ENCODE data around the gene UNC13B. TPM values are rescaled to one million over a fixed set of nuclear protein-coding genes. Genes with fewer than 3 reads are reported as not detected.
A peak's percentile ranks its signal among the peaks of the same experiment; 100 is the strongest.

Gene UNC13B
- total RNA-seq, 4 donors from 2014 or later: 19.1 to 46.9 (median 35.1) TPM

- intact Hi-C loops (cut with DNase I): no loop called here
- no peak overlapping the region for H3K27ac ChIP-seq
- H3K9me3 ChIP-seq: no peaks in the 10 kb centered on the region
- no peaks in the 10 kb centered on the region for H3K4me1 ChIP-seq
- H3K27me3 ChIP-seq: no peaks in the 10 kb centered on the region
- no peak for DNase-seq
- no peak overlapping the region for H3K4me3 ChIP-seq (replicated peaks in 1 of 3)
- no peaks in the 10 kb centered on the region for H3K36me3 ChIP-seq
- 68 to 85% methylated on average over 1 of the region's 1 CpG for WGBS, 2 donors
- TF ChIP-seq CTCF (IDR thresholded peaks at IDR 0.05): no peak
- TF ChIP-seq POLR2A (IDR thresholded peaks at IDR 0.05): no peak
These were observed 275.1 kb downstream of the UNC13B start for GRCh38 chr9:35436933-35437332.

GRCh38 chr9:35446012-35446411, 284.2 kb downstream of the UNC13B start:
- H3K4me1 ChIP-seq: no peaks in the 10 kb centered on the region
- intact Hi-C loops (cut with DNase I): no loop called here
- WGBS, 2 donors: 94% methylated on average over 3 of the region's 3 CpGs

GRCh38 chr9:35448496-35448895, 286.7 kb downstream of the UNC13B start:
- 76 to 86% methylated on average over 1 of the region's 1 CpG for WGBS, 2 donors
- no peak for DNase-seq
- no peaks in the 10 kb centered on the region for H3K9me3 ChIP-seq
- intact Hi-C loops (cut with DNase I): no loop called here
- no peak overlapping the region for H3K4me3 ChIP-seq (replicated peaks in 1 of 3)
- H3K27me3 ChIP-seq: no peaks in the 10 kb centered on the region
- no peaks in the 10 kb centered on the region for H3K36me3 ChIP-seq
- TF ChIP-seq CTCF (IDR thresholded peaks at IDR 0.05): no peak
- TF ChIP-seq POLR2A (IDR thresholded peaks at IDR 0.05): no peak
- no peak overlapping the region for H3K27ac ChIP-seq
- H3K4me1 ChIP-seq: no peaks in the 10 kb centered on the region

More at GRCh38 chr9:35446012-35446411, 284.2 kb downstream of the UNC13B start:
- no peak for DNase-seq
- TF ChIP-seq POLR2A (IDR thresholded peaks at IDR 0.05): no peak
- TF ChIP-seq CTCF (IDR thresholded peaks at IDR 0.05): no peak
- no peak overlapping the region for H3K4me3 ChIP-seq (replicated peaks in 1 of 3)
- no peak overlapping the region for H3K27ac ChIP-seq
- H3K36me3 ChIP-seq: no peaks in the 10 kb centered on the region
- no peaks in the 10 kb centered on the region for H3K9me3 ChIP-seq
- no peaks in the 10 kb centered on the region for H3K27me3 ChIP-seq

GRCh38 chr9:35452481-35452880, 290.7 kb downstream of the UNC13B start:
- Histone ChIP-seq H3K36me3 (no peaks in the 10 kb centered on the region), H3K27me3 (no peaks in the 10 kb centered on the region), H3K27ac (no peak overlapping the region), H3K9me3 (no peaks in the 10 kb centered on the region), H3K4me3 (replicated peaks in 1 of 3) (no peak overlapping the region), H3K4me1 (no peaks in the 10 kb centered on the region)
- intact Hi-C loops (cut with DNase I): no loop called here
- no peak for DNase-seq
- TF ChIP-seq POLR2A (IDR thresholded peaks at IDR 0.05) (no peak), CTCF (IDR thresholded peaks at IDR 0.05) (no peak)
- 95 to 100% methylated on average over 2 of the region's 2 CpGs for WGBS, 2 donors

GRCh38 chr9:35453786-35454185, 292.0 kb downstream of the UNC13B start:
- no peaks in the 10 kb centered on the region for H3K9me3 ChIP-seq
- intact Hi-C loops (cut with DNase I): no loop called here

More at GRCh38 chr9:35453786-35454185, 292.0 kb downstream of the UNC13B start:
- DNase-seq: peak in 1 of 2 donors; percentile 1
- no peaks in the 10 kb centered on the region for H3K36me3 ChIP-seq
- H3K27ac ChIP-seq: no peak overlapping the region
- no peaks in the 10 kb centered on the region for H3K4me1 ChIP-seq
- TF ChIP-seq POLR2A (IDR thresholded peaks at IDR 0.05) (no peak), CTCF (IDR thresholded peaks at IDR 0.05) (no peak)
- no peaks in the 10 kb centered on the region for H3K27me3 ChIP-seq
- H3K4me3 ChIP-seq (replicated peaks in 1 of 3): no peak overlapping the region
- 83 to 88% methylated on average over 2 of the region's 2 CpGs for WGBS, 2 donors

Other genes starting within 250 kb of the UNC13B start
- 1 to 10 TPM in 3 of 4 donors, under 1 TPM in 1; 0.67 to 2.1 (median 1.4) TPM for gene PHF24, start 203.7 kb upstream of the UNC13B start, total RNA-seq
- gene DNAJB5, start 172.3 kb upstream of the UNC13B start, total RNA-seq: 10 to 100 TPM; 11.8 to 18.7 (median 16.5) TPM
- gene VCP, start 89.4 kb upstream of the UNC13B start, total RNA-seq: 100 to 1,000 TPM; 150 to 260 (median 233) TPM
- 10 to 100 TPM in 3 of 4 donors, 1 to 10 TPM in 1; 8.6 to 13.8 (median 11.8) TPM for gene FANCG, start 82.1 kb upstream of the UNC13B start, total RNA-seq
- 10 to 100 TPM; 20.8 to 50.5 (median 39.4) TPM for gene PIGO, start 65.4 kb upstream of the UNC13B start, total RNA-seq
- gene STOML2, start 58.9 kb upstream of the UNC13B start, total RNA-seq: 100 to 1,000 TPM in 1 of 4 donors, 10 to 100 TPM in 3; 72.5 to 130 (median 99.8) TPM
- gene ATOSB, start 46.1 kb upstream of the UNC13B start, total RNA-seq: 10 to 100 TPM in 2 of 4 donors, 1 to 10 TPM in 2; 7.8 to 21.0 (median 11.8) TPM